HCT116 (cell line): ENCODE measurements around the gene EPHA8. TPM values are rescaled to one million over a fixed set of nuclear protein-coding genes. Genes with fewer than 3 reads are reported as not detected.

Source experiments
- ATAC-seq: fragments of 200-7000 bp; cut with Tn5 transposase; 2 replicates; pipeline ENCODE4 v1.9.1; 2020; ENCODE audit warnings: mild to moderate bottlenecking, moderate library complexity
- BruUV-seq: library from RNA; stranded (reverse); fragments of 400-500 nt; replicated peaks from 2 replicates; lab custom pipeline; 2021; lab: Mats Ljungman, UMichigan
- CTCF ChIA-PET: fragments of 300-600 bp; sonication (Branson Sonifier 250); formaldehyde crosslinking; loops from one replicate; lab custom pipeline; 2021; ENCODE audit warnings: antibody characterized with exemption; lab: Charles Lee
- POLR2A ChIA-PET: fragments of 300-600, 350-600 bp; sonication (Branson Sonifier 250); formaldehyde crosslinking; loops from one replicate; lab custom pipeline; 2021; ENCODE audit warnings: antibody characterized with exemption; lab: Charles Lee
- RAD21 ChIA-PET, 2 experiments: fragments of 300-600 bp; sonication (Branson Sonifier 250); formaldehyde crosslinking; loops; one replicate each; lab custom pipeline; 2023; ENCODE audit warnings: low total read pairs in 2 of 2; ENCODE audit not compliant: uncharacterized antibody in 2 of 2, unreplicated experiment in 2 of 2, low non-redundant PET in 1 of 2; lab: Charles Lee
- DNase-seq: peaks from one replicate; pipeline ENCODE4 v3.0.0-alpha.2; 2010; ENCODE audit warnings: low read depth, low spot score
- H2AFZ ChIP-seq: fragments of 200-600 bp; shearing (Covaris generic), sonication (generic); 2 replicates; pipeline ENCODE4 v1.6.1; 2017; ENCODE audit warnings: low read depth, mixed run types, mixed read lengths, antibody characterized with exemption, low read length; ENCODE audit not compliant: poor library complexity, severe bottlenecking
- H3K27ac ChIP-seq: 2 replicates; pipeline ENCODE4 v1.5.1; 2012; ENCODE audit warnings: low read depth, low read length
- H3K27me3 ChIP-seq: fragments of 200-600 bp; sonication (generic); 2 replicates; pipeline ENCODE4 v1.6.1; 2016; ENCODE audit warnings: mixed run types, low read length, mixed read lengths; ENCODE audit not compliant: insufficient read depth
- H3K36me3 ChIP-seq, 2 experiments: fragments of 200-500 bp in 1 of 2; fragments of 200-600 bp in 1 of 2; sonication (Bioruptor generic) in 1 of 2; sonication (generic) in 1 of 2; 2 replicates each; pipeline versions ENCODE4 v1.5.1 to v1.6.1; 2014 to 2016; ENCODE audit warnings: low read length in 2 of 2, inconsistent platforms in 1 of 2, mixed read lengths in 1 of 2, mixed run types in 1 of 2; ENCODE audit not compliant: insufficient read depth in 2 of 2, control insufficient read depth in 1 of 2
- H3K4me1 ChIP-seq, 2 experiments: fragments of 200-600 bp in 1 of 2; sonication (generic) in 1 of 2; 2 replicates each; pipeline versions ENCODE4 v1.5.1 to v1.6.1; 2012 to 2017; ENCODE audit warnings: low read length in 2 of 2, inconsistent platforms in 1 of 2, mild to moderate bottlenecking in 1 of 2, mixed read lengths in 1 of 2, mixed run types in 1 of 2, moderate library complexity in 1 of 2; ENCODE audit not compliant: insufficient read depth in 2 of 2, control insufficient read depth in 1 of 2
- H3K4me2 ChIP-seq: fragments of 200-600 bp; sonication (generic); 2 replicates; pipeline ENCODE4 v1.6.1; 2017; ENCODE audit warnings: mixed run types, low read length, mixed read lengths
- H3K4me3 ChIP-seq, 2 experiments: fragments of 200-600 bp in 1 of 2; sonication (generic) in 1 of 2; replicated peaks in 1 of 2; 2 replicates each; pipeline ENCODE4 v1.5.1; 2011 to 2016; ENCODE audit warnings: low read length in 2 of 2, control low read depth in 1 of 2, low read depth in 1 of 2, mild to moderate bottlenecking in 1 of 2, mixed read lengths in 1 of 2, mixed run types in 1 of 2
- H3K79me2 ChIP-seq: fragments of 200-600 bp; sonication (generic); 2 replicates; pipeline ENCODE4 v1.6.1; 2017; ENCODE audit warnings: mild to moderate bottlenecking, mixed run types, low read length, moderate library complexity, mixed read lengths; ENCODE audit not compliant: insufficient read depth
- H3K9ac ChIP-seq: fragments of 200-600 bp; sonication (generic); 2 replicates; pipeline ENCODE4 v1.6.1; 2016; ENCODE audit warnings: low read length, mixed read lengths
- H3K9me2 ChIP-seq: fragments of 200-600 bp; sonication (generic), shearing (Covaris generic); 2 replicates; pipeline ENCODE4 v1.6.1; 2017; ENCODE audit warnings: mixed run types, mild to moderate bottlenecking, moderate library complexity; ENCODE audit not compliant: insufficient read depth
- H3K9me3 ChIP-seq, 2 experiments: fragments of 200-500 bp in 1 of 2; fragments of 200-600 bp in 1 of 2; sonication (Bioruptor generic) in 1 of 2; sonication (generic) in 1 of 2; 2 replicates each; pipeline ENCODE4 v1.6.1; 2014 to 2017; ENCODE audit warnings: low read length in 2 of 2, mixed read lengths in 2 of 2, inconsistent platforms in 1 of 2, low read depth in 1 of 2, mild to moderate bottlenecking in 1 of 2, mixed run types in 1 of 2, moderate library complexity in 1 of 2; ENCODE audit not compliant: control insufficient read depth in 1 of 2, insufficient read depth in 1 of 2
- H4K20me1 ChIP-seq: fragments of 200-600 bp; sonication (generic), shearing (Covaris generic); 2 replicates; pipeline ENCODE4 v1.6.1; 2017; ENCODE audit warnings: mixed run types, mild to moderate bottlenecking, moderate library complexity; ENCODE audit not compliant: insufficient read depth
- ATF3 ChIP-seq: IDR thresholded peaks from 2 replicates; pipeline ENCODE4 v1.6.1; 2012
- CBX3 ChIP-seq: IDR thresholded peaks from 2 replicates; pipeline ENCODE4 v1.6.1; 2012; ENCODE audit warnings: low read depth
- CEBPB ChIP-seq: IDR thresholded peaks from 2 replicates; pipeline ENCODE4 v1.6.1; 2012; ENCODE audit warnings: low read depth
- EGR1 ChIP-seq: IDR thresholded peaks from 2 replicates; pipeline ENCODE4 v1.6.1; 2012; ENCODE audit warnings: low read depth
- EZH2 ChIP-seq: fragments of 200-600 bp; sonication (generic); IDR thresholded peaks from 2 replicates; pipeline ENCODE4 v1.6.1; 2017; ENCODE audit warnings: antibody characterized with exemption, mixed run types
- FOSL1 ChIP-seq: IDR thresholded peaks from 2 replicates; pipeline ENCODE4 v1.6.1; 2012; ENCODE audit warnings: low read depth
- JUND ChIP-seq: IDR thresholded peaks from 2 replicates; pipeline ENCODE4 v1.6.1; 2012
- POLR2A ChIP-seq: IDR thresholded peaks from 2 replicates; pipeline ENCODE4 v1.7.0; 2011; ENCODE audit warnings: borderline replicate concordance; ENCODE audit not compliant: insufficient read depth, insufficient read length; ENCODE audit errors: extremely low read depth
- POLR2AphosphoS5 ChIP-seq: IDR thresholded peaks from 2 replicates; pipeline ENCODE4 v1.6.1; 2011; ENCODE audit warnings: mild to moderate bottlenecking, low read depth, low read length, moderate library complexity
- RAD21 ChIP-seq: IDR thresholded peaks from 2 replicates; pipeline ENCODE4 v1.6.1; 2012; ENCODE audit warnings: low read depth, mild to moderate bottlenecking
- REST ChIP-seq: IDR thresholded peaks from 2 replicates; pipeline ENCODE4 v1.6.1; 2012; ENCODE audit warnings: low read depth
- SIN3A ChIP-seq: IDR thresholded peaks from 2 replicates; pipeline ENCODE4 v1.6.1; 2012; ENCODE audit warnings: low read depth
- SP1 ChIP-seq: IDR thresholded peaks from 2 replicates; pipeline ENCODE4 v1.6.1; 2012; ENCODE audit warnings: low read depth
- TCF7L2 ChIP-seq: IDR thresholded peaks from 2 replicates; pipeline ENCODE4 v1.7.0; 2011; ENCODE audit warnings: borderline replicate concordance, inconsistent platforms; ENCODE audit not compliant: insufficient read depth, insufficient read length; ENCODE audit errors: extremely low read depth
- YY1 ChIP-seq: IDR thresholded peaks from 2 replicates; pipeline ENCODE4 v1.6.1; 2011; ENCODE audit warnings: low read length, low read depth, moderate library complexity, mild to moderate bottlenecking; ENCODE audit not compliant: insufficient replicate concordance; ENCODE audit errors: extremely low read depth
- ZFX ChIP-seq: fragments of 450-650 bp; IDR thresholded peaks from 2 replicates; pipeline ENCODE4 v1.6.1; 2017
- ZNF274 ChIP-seq: fragments of 200-500 bp; sonication (Bioruptor generic); IDR thresholded peaks from 2 replicates; pipeline ENCODE4 v1.6.1; 2014; ENCODE audit warnings: mild to moderate bottlenecking, low read depth, low read length, inconsistent platforms
- intact Hi-C: fragments of 100-400 bp; cut with micrococcal nuclease; formaldehyde crosslinking; loops from 2 replicates; pipeline ENCODE4 v1.10.0; 2022
- total RNA-seq: library from RNA; stranded (reverse); gene quantifications from one replicate; pipeline ENCODE4 v1.2.1, GENCODE V29; 2021; ENCODE audit not compliant: unreplicated experiment
- TF ChIP-seq, protein P1 (sequence below), 3 experiments: fragments of 200-600 bp in 1 of 3; sonication (generic) in 1 of 3; IDR thresholded peaks in 2 of 3; conservative IDR thresholded peaks in 1 of 3; 2 replicates each; pipeline ENCODE4 v1.5.1; 2012 to 2017; ENCODE audit warnings: low read depth in 2 of 3, low read length in 2 of 3, antibody characterized with exemption in 1 of 3, borderline replicate concordance in 1 of 3, control low read depth in 1 of 3, mild to moderate bottlenecking in 1 of 3, mixed read lengths in 1 of 3, mixed run types in 1 of 3, moderate library complexity in 1 of 3; ENCODE audit not compliant: insufficient read depth in 1 of 3
- TF ChIP-seq, protein P2 (sequence below): IDR thresholded peaks from 2 replicates; pipeline ENCODE4 v1.6.1; 2012

Gene EPHA8
- total RNA-seq, 1 experiment from 2014 or later = 0.30 TPM

DNA sequence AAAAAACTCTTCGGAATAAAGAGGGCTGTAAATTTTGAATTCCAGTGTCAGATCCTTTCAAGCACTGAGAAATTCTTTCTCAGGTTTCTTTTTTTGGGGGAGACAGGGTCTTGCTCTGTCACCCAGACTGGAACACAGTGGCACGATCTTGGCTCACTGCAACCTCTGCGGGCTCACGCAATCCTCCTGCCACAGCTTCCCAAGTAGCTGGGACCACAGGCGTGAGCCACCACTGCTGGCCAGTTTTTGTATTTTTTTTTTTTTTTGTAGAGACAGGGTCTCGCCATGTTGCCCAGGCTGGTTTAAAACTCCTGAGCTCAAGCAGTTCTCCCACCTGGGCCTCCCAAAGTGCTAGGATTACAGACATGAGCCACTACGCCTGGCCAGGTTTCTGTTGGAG is 34.8 kb upstream of the EPHA8 start:
- H3K27ac ChIP-seq = no peak overlapping the region
- ChIA-PET POLR2A (no interaction called here), CTCF (no interaction called here), RAD21 (no interaction called here)
- no peak overlapping the region for H2AFZ ChIP-seq
- H3K36me3 ChIP-seq = peaks cover 12 to 16% of the 10 kb centered on the region in 2 experiments; a peak in 3 of 4 replicates
- H3K9me2 ChIP-seq = no peaks in the 10 kb centered on the region
- no peaks in the 10 kb centered on the region for H4K20me1 ChIP-seq
- ATAC-seq (no peak), DNase-seq (no peak)
- no peak overlapping the region for H3K4me2 ChIP-seq
- no peaks in the 10 kb centered on the region for H3K4me1 ChIP-seq
- no peaks in the 10 kb centered on the region for H3K27me3 ChIP-seq
- intact Hi-C loops = loop anchor here (2.0 to 10.0 kb wide), 2 partner anchors 96 to 114 kb away; partner anchors contain the start of gene C1QC
- TF ChIP-seq, protein P1, sequence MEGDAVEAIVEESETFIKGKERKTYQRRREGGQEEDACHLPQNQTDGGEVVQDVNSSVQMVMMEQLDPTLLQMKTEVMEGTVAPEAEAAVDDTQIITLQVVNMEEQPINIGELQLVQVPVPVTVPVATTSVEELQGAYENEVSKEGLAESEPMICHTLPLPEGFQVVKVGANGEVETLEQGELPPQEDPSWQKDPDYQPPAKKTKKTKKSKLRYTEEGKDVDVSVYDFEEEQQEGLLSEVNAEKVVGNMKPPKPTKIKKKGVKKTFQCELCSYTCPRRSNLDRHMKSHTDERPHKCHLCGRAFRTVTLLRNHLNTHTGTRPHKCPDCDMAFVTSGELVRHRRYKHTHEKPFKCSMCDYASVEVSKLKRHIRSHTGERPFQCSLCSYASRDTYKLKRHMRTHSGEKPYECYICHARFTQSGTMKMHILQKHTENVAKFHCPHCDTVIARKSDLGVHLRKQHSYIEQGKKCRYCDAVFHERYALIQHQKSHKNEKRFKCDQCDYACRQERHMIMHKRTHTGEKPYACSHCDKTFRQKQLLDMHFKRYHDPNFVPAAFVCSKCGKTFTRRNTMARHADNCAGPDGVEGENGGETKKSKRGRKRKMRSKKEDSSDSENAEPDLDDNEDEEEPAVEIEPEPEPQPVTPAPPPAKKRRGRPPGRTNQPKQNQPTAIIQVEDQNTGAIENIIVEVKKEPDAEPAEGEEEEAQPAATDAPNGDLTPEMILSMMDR (IDR thresholded peaks at IDR 0.05 in 2 of 3, conservative IDR thresholded peaks at IDR 0.05 in 1 of 3; ENCODE audit: borderline replicate concordance in 1 of 3, insufficient read depth in 1 of 3, low read depth in 2 of 3, low read length in 2 of 3) = no peak
- TF ChIP-seq SIN3A (no peak), TCF7L2 (no peak), EZH2 (no peak), CBX3 (no peak), RAD21 (no peak), REST (no peak), ZNF274 (no peak), JUND (no peak), CEBPB (no peak), ATF3 (no peak), FOSL1 (no peak), YY1 (no peak), POLR2A (no peak), POLR2AphosphoS5 (no peak), EGR1 (no peak), ZFX (no peak), SP1 (no peak)
- TF ChIP-seq, protein P2, sequence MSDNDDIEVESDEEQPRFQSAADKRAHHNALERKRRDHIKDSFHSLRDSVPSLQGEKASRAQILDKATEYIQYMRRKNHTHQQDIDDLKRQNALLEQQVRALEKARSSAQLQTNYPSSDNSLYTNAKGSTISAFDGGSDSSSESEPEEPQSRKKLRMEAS = no peak
- BruUV-seq = no TSS peak
- no peaks in the 10 kb centered on the region for H3K79me2 ChIP-seq
- H3K4me3 ChIP-seq = no peak overlapping the region
- no peak overlapping the region for H3K9ac ChIP-seq
- no peaks in the 10 kb centered on the region for H3K9me3 ChIP-seq
